GM12892 (cell line): ENCODE results near the gene HERC2.

Source experiments
- POLR2A ChIP-seq: IDR thresholded peaks from 2 replicates; pipeline ENCODE4 v1.6.1; 2011; ENCODE audit warnings: low read depth, low read length, control low read depth
- POLR2AphosphoS5 ChIP-seq: IDR thresholded peaks from 2 replicates; pipeline ENCODE4 v1.6.1; 2011; ENCODE audit warnings: low read depth, low read length, control low read depth
- TAF1 ChIP-seq: IDR thresholded peaks from 2 replicates; pipeline ENCODE4 v1.6.1; 2011; ENCODE audit warnings: low read depth, mild to moderate bottlenecking, control low read depth, low read length, borderline replicate concordance

DNA sequence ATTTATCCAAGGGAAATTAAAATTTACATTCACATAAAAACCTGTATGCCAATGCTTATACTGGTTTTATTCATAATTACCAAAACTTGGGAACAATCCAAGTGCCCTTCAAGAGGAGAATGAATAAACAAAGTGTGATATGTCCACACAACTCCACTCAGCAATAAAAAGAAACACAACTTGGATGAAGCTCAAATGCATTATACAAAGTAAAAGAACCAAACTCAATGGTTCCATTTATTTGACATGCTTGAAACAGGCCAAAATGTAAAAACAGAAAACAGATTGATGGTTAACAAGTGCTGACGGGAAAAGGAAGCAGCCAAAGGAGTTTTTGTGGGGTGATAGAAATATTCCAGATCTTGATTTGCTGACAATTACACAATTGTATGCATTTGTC lies 246.4 kb downstream of the HERC2 start:
- TF ChIP-seq POLR2AphosphoS5 (no peak), POLR2A (no peak), TAF1 (no peak)
